Midbrain (tissue), 1 donor: ENCODE data around the gene CAPN11.

Experiments
- DNase-seq: peaks from one replicate; lab custom pipeline; 2025; lab: John Stamatoyannopoulos, UW

Gene CAPN11

DNA sequence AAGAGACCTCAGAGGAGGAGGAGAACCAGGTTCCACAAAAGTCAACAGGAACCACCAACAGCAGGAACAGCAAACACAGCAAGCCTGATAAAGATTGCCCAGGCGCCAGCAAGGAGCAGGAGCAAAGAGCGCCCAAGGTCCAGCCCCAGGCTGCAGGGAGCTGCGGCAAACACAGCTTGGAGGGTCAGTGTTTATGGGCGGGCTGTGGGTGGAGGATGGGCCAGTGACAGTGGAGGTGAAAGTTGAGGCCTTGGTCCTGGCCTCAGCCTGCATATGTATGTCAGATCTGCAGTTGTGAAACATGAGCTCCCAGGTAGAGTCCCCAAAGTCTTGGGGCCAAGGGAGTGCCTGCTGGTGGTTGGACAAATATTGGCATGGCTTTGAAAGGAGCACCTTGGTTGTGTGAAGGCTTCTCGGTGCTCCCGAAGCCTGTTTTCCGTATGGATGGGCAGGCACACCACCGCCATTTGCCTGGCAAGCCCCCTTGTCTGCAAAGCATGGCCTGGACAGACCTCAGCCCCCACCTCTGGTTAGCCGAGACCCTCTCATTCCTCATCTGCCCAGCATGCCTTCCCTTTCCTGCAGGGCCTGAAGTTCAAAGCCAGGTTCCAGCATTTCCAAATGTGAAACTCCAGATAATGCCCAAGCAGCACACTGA is 2.0 kb upstream of the CAPN11 start:
- DNase-seq = no peak

DNA sequence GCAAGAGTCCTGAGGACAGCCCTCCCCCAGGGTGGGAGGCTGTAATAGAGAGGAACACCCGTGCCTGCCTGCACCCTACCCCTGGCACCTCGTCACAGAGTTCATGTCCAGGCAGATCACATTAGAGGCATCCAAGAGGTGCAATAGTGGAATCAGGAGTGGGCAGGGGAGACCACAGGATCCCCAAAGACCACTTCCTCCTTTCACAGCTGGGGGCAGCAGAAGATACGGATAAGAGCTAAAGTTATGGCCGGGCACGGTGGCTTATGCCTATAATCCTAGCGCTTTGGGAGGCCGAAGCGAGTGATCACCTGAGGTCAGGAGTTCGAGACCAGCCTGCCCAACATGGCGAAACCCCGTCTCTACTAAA is 1.5 kb upstream of the CAPN11 start:
- no peak for DNase-seq

DNA sequence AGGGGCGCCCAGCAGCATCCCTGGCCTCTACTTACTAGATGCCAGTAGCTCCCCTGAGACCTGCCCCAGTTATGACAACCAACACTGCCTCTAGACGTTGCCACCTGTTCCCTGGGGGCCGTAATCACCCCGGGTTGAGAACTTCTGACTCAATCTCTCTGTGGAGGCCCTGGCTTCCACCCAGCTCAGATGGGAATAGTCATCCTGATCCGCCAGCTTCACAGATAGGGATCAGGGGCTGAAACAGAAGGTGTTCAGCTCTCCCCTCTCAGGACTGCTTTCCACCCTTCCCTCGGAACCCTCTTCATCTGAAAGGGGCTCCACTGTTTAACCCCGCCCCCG is 3.3 kb downstream of the CAPN11 start:
- no peak for DNase-seq

DNA sequence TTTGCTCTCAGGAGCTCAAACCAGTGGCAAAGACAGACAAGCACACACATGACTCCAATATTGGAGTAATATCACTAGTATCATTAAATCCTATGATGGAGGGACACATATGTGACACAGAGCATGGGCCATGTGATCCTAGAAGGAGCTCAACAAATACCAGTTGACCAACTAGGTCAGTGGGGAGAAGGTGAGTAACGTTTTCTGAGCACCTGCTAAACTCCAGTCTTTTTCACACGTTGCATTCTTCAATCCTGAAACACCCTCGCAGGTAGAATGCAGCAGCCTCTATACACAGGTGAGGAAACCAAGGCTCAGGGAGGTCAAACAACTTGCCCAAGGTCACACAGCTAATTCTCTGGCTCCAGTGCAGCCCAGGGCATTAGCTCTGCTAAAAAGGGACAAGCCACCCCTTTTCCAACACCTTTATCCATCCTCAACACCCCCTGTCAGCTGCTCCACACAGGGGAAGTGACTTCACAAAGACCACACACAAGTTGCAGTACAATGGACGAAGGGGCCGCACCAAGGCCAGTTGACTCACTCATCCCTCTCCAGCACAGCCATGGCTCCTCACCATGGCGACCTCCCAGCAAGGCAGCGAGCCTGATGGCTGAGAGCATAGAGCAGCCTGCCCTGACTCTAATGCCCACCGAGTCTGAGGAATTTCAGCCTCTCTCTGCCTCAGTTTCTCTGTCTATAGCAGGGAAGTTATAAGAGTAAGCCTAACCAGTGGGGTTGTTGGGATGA is 4.4 kb downstream of the CAPN11 start:
- no peak for DNase-seq

DNA sequence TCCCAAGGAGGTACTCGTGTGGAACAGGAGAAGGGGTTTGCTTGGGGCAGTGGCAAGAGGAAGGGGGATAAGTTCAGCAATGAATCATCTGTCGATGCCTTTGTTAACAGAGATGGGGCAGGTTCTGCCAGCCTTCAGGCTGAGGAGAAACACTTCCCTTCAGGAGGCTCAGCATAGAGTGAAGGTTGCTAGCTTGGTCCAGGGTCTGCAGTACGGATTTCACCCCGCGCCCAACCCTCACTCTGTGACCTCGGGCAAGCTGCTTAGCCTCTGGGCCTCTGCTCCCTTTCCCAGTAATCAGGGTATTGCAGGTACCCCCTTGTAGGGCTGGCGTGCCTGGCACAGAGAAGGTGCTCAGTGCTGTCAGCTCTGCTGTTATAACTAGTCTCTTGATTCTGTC is 7.5 kb downstream of the CAPN11 start:
- no peak for DNase-seq

DNA sequence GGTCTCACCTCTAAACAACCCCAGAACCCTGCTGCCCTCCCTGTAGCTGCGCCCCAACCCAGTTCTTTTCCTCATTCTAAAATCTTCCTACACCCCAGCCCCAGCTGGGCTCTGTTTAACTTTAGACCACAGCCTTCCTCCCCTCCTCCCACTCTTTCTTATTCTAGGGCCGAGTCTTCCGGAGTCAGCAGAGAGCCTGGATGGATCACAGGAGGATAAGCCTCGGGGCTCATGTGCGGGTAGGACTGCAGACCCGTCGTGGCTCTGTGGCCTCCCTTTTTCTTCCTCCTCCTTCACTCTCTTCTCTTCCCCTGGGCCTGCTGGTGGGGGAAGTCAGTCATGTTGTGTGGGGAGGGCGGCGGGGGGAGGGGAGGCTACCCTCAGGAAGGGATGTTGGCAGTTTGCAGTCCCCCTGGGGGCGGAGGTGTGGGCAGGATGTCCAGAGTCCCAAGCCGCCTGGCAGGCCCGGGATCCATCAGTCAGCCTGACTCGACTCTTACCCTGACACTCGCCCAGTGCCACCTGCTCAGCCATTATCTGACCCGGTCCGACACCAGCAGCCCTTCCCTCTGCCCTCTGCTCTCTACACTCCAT is 8.1 kb downstream of the CAPN11 start:
- DNase-seq = no peak

DNA sequence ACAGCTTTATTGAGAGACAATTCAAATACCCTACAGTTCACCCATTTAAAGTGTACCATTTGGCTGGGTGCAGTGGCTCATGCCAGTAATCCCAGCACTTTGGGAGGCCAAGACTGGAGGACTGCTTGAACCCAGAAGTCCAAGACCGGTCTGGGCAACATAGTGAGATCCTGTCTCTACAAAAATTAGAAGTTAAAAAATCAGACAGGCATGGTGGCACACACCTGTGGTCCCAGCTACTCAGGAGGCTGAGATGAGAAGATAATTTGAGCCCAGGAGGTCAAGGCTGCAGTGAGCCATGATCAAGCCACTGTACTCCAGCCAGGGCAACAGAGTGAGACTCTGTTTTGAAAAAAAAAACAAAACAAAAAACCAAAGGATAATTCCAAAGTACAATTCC is 8.9 kb downstream of the CAPN11 start:
- DNase-seq = no peak

DNA sequence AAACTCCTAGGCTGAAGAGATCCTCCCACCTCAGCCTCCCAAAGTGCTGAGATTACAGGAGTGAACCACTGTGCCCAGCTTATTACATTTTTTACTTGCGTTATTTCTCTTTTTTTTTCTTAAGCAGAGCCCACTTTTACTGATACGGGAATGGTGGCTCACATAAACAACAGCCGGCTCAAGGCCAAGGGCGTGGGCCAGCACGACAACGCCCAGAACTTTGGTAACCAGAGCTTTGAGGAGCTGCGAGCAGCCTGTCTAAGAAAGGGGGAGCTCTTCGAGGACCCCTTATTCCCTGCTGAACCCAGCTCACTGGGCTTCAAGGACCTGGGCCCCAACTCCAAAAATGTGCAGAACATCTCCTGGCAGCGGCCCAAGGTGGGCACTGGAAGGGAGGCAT is 10.5 kb downstream of the CAPN11 start:
- no peak for DNase-seq

DNA sequence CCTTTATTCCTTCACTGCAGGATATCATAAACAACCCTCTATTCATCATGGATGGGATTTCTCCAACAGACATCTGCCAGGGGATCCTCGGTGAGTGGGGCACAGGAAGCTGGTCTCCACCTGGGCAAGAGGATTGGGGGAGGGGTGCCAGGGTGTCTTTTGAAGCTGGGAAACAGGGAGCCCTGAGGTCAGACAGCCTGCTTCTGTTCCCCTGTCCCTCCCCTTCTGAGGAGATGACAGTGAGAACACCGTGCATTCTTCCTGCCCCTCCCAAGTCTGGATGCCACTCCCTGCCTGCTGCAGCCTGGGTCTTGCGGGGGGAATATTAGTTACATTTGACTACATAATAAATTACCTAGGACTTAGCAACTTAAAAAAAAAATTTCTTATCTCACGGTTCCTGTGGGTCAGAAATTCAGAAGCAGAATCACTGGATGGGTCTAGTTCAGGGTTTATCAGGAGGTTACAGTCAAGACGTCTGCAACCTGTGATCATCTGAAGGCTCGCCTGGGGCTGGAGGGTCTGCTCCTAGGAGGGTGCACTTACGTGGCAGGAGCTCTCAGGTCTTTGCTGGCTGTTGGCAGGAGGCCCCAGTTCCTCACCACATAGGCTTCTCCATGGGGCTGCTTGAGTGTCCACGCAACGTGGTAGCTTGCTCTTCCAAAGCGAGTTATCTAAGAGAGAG is 11.4 kb downstream of the CAPN11 start:
- DNase-seq = no peak

DNA sequence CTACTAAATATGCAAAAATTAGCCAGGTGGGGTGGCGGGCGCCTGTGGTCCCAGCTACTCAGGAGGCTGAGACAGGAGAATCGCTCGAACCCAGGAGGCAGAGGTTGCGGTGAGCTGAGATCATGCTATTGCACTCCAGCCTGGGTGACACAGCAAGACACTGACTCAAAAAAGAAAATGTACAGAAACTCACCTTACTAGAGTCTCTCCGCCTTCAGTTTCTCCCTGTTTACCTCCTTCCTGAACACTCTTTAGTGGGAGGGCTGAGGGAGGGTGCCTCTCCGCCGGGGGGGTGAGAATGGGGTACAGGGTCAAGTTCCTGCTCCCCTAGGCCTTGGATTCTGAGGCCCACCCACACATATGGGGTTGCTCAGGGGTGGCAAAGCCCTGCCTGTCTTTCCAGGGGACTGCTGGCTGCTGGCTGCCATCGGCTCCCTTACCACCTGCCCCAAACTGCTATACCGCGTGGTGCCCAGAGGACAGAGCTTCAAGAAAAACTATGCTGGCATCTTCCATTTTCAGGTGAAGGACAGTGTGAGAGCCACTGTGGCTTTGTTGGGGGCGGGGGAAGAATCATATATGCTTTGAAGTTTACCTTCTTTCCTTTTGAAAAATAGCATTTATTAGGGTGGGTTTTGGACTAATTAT is 13.4 kb downstream of the CAPN11 start:
- DNase-seq = no peak

DNA sequence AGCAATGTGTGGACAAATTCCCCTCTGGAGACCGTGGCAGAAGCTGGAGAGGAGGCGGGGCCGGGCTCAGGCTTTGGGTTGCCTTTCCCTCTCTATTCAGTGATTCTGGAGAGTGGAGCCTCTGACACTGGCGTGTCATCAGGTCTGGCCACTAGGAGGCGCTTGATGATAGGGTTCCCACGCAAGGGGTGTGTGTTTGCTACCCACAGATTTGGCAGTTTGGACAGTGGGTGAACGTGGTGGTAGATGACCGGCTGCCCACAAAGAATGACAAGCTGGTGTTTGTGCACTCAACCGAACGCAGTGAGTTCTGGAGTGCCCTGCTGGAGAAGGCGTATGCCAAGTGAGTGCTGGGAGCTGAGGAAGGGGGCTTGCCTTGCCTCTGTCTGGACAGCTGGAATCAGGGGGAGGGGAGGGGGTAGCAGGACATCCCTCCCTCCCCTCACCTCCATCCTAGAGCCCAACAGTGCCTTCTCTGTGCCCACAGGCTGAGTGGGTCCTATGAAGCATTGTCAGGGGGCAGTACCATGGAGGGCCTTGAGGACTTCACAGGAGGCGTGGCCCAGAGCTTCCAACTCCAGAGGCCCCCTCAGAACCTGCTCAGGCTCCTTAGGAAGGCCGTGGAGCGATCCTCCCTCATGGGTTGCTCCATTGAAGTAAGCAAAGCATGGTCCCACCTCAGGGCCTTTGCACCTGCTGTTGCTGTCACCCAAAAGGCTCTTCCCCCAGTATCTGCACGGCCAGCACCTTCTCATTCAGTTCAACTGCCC is 14.3 kb downstream of the CAPN11 start:
- peak; percentile 66 for DNase-seq

DNA sequence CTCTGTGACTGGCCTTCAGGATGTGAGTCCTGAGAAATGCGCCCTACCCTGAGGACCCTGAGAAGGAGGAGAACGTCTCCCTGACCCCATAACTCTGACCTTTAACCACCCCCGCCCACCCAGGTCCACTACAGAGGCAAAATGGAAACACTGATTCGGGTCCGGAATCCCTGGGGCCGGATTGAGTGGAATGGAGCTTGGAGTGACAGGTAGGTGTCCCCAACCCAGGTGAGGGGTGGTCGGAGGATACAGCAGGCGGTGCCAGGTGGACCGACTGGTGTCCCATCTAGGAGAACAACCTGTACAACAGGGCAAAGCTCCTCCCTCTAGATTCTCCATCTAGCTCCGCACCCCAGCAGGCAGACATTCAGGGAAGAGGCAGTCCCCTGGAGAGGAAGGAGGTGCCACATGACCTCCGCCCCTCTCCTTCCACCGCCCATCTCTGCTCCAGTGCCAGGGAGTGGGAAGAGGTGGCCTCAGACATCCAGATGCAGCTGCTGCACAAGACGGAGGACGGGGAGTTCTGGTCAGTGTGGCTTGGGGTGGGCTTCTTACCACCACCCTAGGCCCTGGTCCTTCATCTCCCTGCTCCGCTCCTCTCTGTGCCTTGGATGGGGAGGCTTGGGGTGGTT is 17.6 kb downstream of the CAPN11 start:
- no peak for DNase-seq

DNA sequence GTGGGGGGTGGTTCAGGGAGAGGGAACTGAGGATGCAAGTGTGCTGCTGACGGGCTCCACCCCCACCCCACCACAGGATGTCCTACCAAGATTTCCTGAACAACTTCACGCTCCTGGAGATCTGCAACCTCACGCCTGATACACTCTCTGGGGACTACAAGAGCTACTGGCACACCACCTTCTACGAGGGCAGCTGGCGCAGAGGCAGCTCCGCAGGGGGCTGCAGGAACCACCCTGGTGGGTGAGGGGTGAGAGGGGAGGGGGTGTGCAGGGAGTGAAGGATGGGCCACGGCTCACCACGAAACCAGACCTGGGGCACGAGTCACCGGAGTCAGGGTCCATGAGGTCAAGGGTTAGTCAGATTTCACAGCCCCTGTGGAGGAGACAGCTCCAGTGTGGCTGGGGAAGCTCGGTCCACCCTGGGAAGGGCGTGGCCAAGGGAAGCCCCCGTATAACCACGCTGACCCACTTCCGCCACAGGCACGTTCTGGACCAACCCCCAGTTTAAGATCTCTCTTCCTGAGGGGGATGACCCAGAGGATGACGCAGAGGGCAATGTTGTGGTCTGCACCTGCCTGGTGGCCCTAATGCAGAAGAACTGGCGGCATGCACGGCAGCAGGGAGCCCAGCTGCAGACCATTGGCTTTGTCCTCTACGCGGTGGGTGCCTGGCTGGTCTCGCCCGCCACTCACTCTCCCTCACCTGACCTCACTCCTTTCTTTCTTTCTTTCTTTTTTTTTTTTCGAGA is 18.3 kb downstream of the CAPN11 start:
- no peak for DNase-seq

DNA sequence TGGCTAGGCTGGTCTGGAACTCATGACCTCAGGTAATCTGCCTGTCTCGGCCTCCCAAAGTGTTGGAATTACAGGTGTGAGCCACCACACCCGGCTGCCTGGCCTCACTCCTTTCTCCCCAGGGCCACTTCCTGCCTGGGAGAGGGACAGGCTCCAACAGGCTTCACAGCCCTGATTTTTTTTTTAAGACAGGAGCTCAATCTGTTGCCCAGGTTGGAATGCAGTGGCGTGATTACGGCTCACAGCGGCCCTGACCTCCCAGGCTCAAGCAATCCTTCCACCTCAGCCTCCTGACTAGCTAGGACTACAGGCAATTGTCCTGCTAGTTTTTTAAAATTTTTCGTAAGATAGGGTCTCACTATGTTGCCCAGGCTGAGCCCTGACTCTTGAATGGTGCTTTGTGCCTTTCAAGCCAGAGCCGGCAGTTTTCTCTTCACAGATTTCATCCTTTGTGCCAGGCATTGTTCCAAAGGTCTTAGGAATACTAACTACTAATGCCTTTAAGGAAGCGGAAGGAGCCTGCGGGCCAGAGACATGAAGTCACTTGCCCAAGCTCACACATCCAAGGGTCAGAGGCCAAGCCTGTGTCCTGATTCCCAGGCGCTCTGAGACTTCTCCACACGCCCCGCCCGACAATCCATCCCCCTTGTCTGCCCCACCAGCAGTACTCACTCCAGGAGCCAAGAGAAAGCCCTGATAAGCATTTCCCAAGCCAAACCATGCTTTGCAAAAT is 19.2 kb downstream of the CAPN11 start:
- no peak for DNase-seq

DNA sequence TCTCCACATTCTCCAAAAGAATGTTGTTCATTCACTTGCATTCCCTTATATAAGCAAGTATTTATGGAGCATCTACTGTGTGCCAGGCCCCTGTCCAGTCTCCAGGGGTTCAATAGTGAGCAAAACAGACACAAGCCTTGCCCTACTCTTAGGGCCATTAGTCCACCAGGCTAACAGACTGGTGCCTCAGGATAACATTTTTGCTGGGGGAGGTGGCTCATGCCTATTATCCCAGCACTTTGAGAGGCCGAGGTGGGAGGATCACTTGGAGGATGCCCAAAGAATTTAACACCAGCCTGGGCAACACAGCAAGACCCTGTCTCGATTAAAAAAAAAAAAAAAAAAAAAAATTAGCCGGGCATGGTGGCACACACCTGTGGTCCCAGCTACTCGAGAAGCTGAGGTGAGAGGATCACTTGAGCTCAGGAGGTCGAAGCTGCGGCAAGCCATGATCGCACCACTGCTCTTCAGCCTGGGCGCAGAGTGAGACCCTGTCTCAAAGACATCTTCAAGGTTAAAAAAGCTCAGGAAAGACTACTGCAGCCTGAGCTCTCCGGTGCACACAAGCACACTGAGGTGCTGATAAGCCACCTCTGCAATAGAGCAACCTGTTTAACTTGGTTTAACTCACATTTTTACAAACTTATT is 19.9 kb downstream of the CAPN11 start:
- DNase-seq = no peak

DNA sequence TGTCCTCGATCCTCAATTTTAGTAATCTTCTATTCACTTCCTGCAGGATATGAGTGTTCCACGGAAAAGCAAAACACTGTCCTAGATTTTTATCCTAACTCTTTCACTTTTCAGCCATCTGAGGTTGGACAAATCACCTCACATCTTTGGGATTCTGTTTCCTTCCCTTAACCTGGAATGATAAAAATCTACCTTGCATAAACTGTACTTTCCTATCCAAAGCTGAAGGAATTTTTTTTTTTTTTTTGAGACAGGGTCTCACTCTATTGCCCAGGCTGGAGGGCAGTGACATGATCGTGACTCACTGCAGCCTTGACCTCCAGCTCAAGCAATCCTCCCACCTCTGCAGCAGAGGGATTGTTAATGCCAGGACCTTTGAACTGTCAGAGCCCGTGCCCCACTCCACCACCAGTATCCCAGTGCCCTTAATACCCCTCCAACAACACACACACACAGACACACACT is 20.5 kb downstream of the CAPN11 start:
- DNase-seq = no peak

DNA sequence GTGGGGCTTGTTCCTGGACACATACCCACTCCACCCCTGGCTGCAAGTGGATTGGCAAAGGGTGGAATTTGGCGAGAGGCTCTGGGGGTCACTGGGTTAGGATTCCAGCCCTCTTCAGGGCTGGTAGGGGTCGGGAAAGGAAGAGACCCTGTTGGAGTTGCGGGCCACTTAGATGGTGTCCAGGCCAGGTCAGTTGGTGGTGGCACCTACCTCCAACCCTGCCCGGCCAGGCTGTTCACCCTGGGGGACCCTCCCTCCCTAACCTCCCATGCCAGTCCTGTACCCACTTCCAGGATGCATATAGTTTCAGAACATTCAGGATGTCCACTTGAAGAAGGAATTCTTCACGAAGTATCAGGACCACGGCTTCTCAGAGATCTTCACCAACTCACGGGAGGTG is 21.0 kb downstream of the CAPN11 start:
- DNase-seq = no peak

DNA sequence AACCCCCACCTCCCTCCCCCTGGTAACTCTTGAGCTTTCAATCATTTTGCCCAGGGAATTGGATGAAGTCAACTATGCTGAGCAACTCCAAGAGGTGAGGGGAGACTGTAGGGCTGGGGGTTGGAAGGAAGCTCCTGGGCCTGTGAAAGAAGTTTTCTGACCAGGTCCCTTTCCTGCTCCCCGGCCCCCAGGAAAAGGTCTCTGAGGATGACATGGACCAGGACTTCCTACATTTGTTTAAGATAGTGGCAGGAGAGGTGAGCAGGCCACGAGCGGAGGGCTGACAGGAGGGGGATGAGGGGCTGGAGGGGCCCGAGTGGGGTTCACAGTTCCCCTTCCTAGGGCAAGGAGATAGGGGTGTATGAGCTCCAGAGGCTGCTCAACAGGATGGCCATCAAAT is 21.8 kb downstream of the CAPN11 start:
- no peak for DNase-seq

DNA sequence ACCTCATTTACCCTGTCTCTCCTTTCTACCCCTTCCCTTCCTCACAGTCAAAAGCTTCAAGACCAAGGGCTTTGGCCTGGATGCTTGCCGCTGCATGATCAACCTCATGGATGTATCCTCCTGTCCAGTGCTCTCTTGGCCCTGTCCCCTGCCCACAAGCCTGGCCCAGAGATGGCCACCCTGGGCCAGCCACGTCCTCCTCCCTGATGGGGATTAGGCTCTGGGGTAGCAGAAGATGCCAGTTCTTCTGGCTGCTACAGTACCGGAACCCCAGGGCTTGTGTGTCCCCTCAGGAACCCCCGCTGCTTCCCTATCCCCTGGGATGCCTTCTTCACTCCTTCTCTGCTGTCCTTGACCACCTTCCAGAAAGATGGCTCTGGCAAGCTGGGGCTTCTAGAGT is 22.3 kb downstream of the CAPN11 start:
- no peak for DNase-seq
